HepG2 (cell line): ENCODE data around the gene HKDC1. TPM values are rescaled to one million over a fixed set of nuclear protein-coding genes. Genes with fewer than 3 reads are reported as not detected.

Experiments used
- ATAC-seq: fragments of 200-7000 bp; cut with Tn5 transposase; 3 replicates; pipeline ENCODE4 v1.9.1; 2020; ENCODE audit warnings: mild to moderate bottlenecking, moderate library complexity
- BruUV-seq: library from RNA; stranded (reverse); fragments of 400-500 nt; replicated peaks from 2 replicates; lab custom pipeline; 2021; lab: Mats Ljungman, UMichigan
- CTCF ChIA-PET: fragments of 300-600 bp; formaldehyde crosslinking; extraction: SDS; loops from one replicate; lab custom pipeline; 2021; ENCODE audit warnings: low total read pairs, inconsistent platforms, low intra/inter-chr PET ratio; lab: Yijun Ruan, JAX
- POLR2A ChIA-PET: fragments of 350-600 bp; sonication (Branson Sonifier 250); formaldehyde crosslinking; loops from one replicate; lab custom pipeline; 2020; ENCODE audit warnings: antibody characterized with exemption, inconsistent platforms; lab: Yijun Ruan, JAX
- DNase-seq: peaks from one replicate; pipeline ENCODE4 v3.0.0-alpha.2; 2015; ENCODE audit warnings: low spot score
- FAIRE-seq: peaks from 3 replicates; lab custom pipeline; 2011; peaks lifted over from hg19 to GRCh38; lab: Jason Lieb, UNC
- H2AFZ ChIP-seq: one replicate; pipeline ENCODE4 v1.6.1; 2011; ENCODE audit warnings: low read length, inconsistent platforms
- H3K27ac ChIP-seq: fragments of 300-600 bp; 3 replicates; pipeline ENCODE4 v1.8.0; 2011; ENCODE audit warnings: mixed run types, mild to moderate bottlenecking, mixed read lengths, low read length, inconsistent platforms; ENCODE audit not compliant: insufficient read depth; ENCODE audit errors: extremely low read length
- H3K27me3 ChIP-seq, 2 experiments: fragments of 200-600 bp in 1 of 2; 2 replicates in 1 of 2; 3 replicates in 1 of 2; pipeline versions ENCODE4 v1.6.0 to v1.8.0; 2011; ENCODE audit warnings: low read length in 2 of 2, mild to moderate bottlenecking in 2 of 2, moderate library complexity in 2 of 2, inconsistent platforms in 1 of 2; ENCODE audit not compliant: insufficient read depth in 2 of 2, control insufficient read depth in 1 of 2
- H3K36me3 ChIP-seq, 2 experiments: fragments of 200-600 bp in 1 of 2; replicated peaks in 1 of 2; 2 replicates in 1 of 2; 3 replicates in 1 of 2; pipeline versions ENCODE4 v1.5.1 to v1.8.0; 2011; ENCODE audit warnings: low read length in 2 of 2, inconsistent platforms in 1 of 2; ENCODE audit not compliant: insufficient read depth in 2 of 2, control insufficient read depth in 1 of 2
- H3K4me1 ChIP-seq: 2 replicates; pipeline ENCODE4 v1.5.1; 2012; ENCODE audit warnings: low read length, inconsistent platforms; ENCODE audit not compliant: insufficient read depth
- H3K4me2 ChIP-seq: 2 replicates; pipeline ENCODE4 v1.6.0; 2011; ENCODE audit warnings: low read depth, low read length, inconsistent platforms
- H3K4me3 ChIP-seq, 3 experiments: fragments of 200-600 bp in 1 of 3; sonication (generic), shearing (Covaris generic) in 1 of 3; replicated peaks in 1 of 3; 2 replicates each; pipeline ENCODE4 v1.5.1; 2011 to 2016; ENCODE audit warnings: low read length in 3 of 3, inconsistent platforms in 2 of 3, low read depth in 2 of 3, mild to moderate bottlenecking in 2 of 3, control low read depth in 1 of 3, mixed read lengths in 1 of 3; ENCODE audit not compliant: insufficient read depth in 1 of 3
- H3K79me2 ChIP-seq: one replicate; pipeline ENCODE4 v1.6.1; 2011; ENCODE audit warnings: low read length, inconsistent platforms; ENCODE audit not compliant: insufficient read depth
- H3K9ac ChIP-seq: 2 replicates; pipeline ENCODE4 v1.6.0; 2011; ENCODE audit warnings: mild to moderate bottlenecking, low read depth, low read length, inconsistent platforms; ENCODE audit not compliant: insufficient read depth
- H3K9me3 ChIP-seq: 2 replicates; pipeline ENCODE4 v1.5.1; 2012; ENCODE audit warnings: mild to moderate bottlenecking, low read length
- H4K20me1 ChIP-seq: 2 replicates; pipeline ENCODE4 v1.6.0; 2011; ENCODE audit warnings: inconsistent platforms, mild to moderate bottlenecking, low read length, moderate library complexity; ENCODE audit not compliant: insufficient read depth
- MIER2 ChIP-seq: IDR thresholded peaks from 2 replicates; pipeline ENCODE4 v1.6.1; 2016; ENCODE audit warnings: missing biosample characterization, missing genetic modification reagents
- PAF1 ChIP-seq: IDR thresholded peaks from 2 replicates; pipeline ENCODE4 v1.6.1; 2016; ENCODE audit warnings: missing genetic modification reagents, missing compliant biosample characterization
- POLR2A ChIP-seq, 2 experiments: IDR thresholded peaks; 2 replicates each; pipeline ENCODE4 v1.6.1; 2011; ENCODE audit warnings: low read depth in 2 of 2, low read length in 2 of 2, mild to moderate bottlenecking in 1 of 2, moderate library complexity in 1 of 2; ENCODE audit not compliant: insufficient read depth in 1 of 2
- TEAD3 ChIP-seq: optimal IDR thresholded peaks from 2 replicates; pipeline ENCODE3; 2016; ENCODE audit warnings: borderline replicate concordance
- ZFYVE20 ChIP-seq: sonication (generic); formaldehyde crosslinking; IDR thresholded peaks from 2 replicates; pipeline ENCODE4 v1.8.0; 2023; ENCODE audit warnings: low read depth, mild to moderate bottlenecking, moderate library complexity, missing genetic modification reagents, borderline replicate concordance
- ZNF205 ChIP-seq: IDR thresholded peaks from 2 replicates; pipeline ENCODE4 v1.6.1; 2018; ENCODE audit warnings: missing biosample characterization, missing genetic modification reagents
- ZNF446 ChIP-seq: sonication (generic); formaldehyde crosslinking; IDR thresholded peaks from 2 replicates; pipeline ENCODE4 v1.5.0; 2020; ENCODE audit warnings: mild to moderate bottlenecking, missing genetic modification reagents
- ZNF501 ChIP-seq: sonication (generic); formaldehyde crosslinking; IDR thresholded peaks from 2 replicates; pipeline ENCODE4 v1.5.1; 2020; ENCODE audit warnings: mild to moderate bottlenecking, moderate library complexity, missing genetic modification reagents
- ZNF510 ChIP-seq: sonication (generic); formaldehyde crosslinking; IDR thresholded peaks from 2 replicates; pipeline ENCODE4 v1.4.0; 2020; ENCODE audit warnings: low read depth, mild to moderate bottlenecking, missing genetic modification reagents
- ZNF652 ChIP-seq: IDR thresholded peaks from 2 replicates; pipeline ENCODE4 v1.6.1; 2016; ENCODE audit warnings: low read depth, borderline replicate concordance
- ZNF713 ChIP-seq: sonication (generic); formaldehyde crosslinking; IDR thresholded peaks from 2 replicates; pipeline ENCODE4 v1.4.0; 2020; ENCODE audit warnings: mild to moderate bottlenecking, missing genetic modification reagents
- ZNF878 ChIP-seq: sonication (generic); formaldehyde crosslinking; IDR thresholded peaks from 2 replicates; pipeline ENCODE4 v1.8.1; 2023; ENCODE audit warnings: mild to moderate bottlenecking, missing genetic modification reagents, moderate library complexity
- WGBS: methylation state at CpG from one replicate; pipeline ENCODE4 v1.1.6; 2017; ENCODE audit warnings: low lambda C conversion rate; 5-methylcytosine and 5-hydroxymethylcytosine counted together
- in situ Hi-C: cut with HindIII; loops from 2 replicates; pipeline ENCODE4 v1.10.0; 2017; ENCODE audit warnings: low pct_unique_long_range_greater_than_20kb; ENCODE audit not compliant: extremely low pct_ligation_motif_present
- intact Hi-C: fragments of 100-400 bp; cut with micrococcal nuclease; formaldehyde crosslinking; loops from one replicate; pipeline ENCODE4 v1.10.0; 2022; ENCODE audit not compliant: unreplicated experiment
- polyA plus RNA-seq, 8 experiments: library from polyadenylated mRNA; depleted of rRNA in 3 of 8; stranded (reverse) in 7 of 8; unstranded in 1 of 8; fragments of >200 nt; fragmentation: Illumina TruSeq in 4 of 8; extraction: Trizol in 4 of 8; gene quantifications; 2 replicates each; pipeline versions ENCODE4 v1.2.1 to v1.2.3, GENCODE V29; 2011 to 2016; ENCODE audit warnings: low read depth in 4 of 8, missing spikeins in 1 of 8, mixed read lengths in 1 of 8; ENCODE audit not compliant: insufficient read depth in 1 of 8
- total RNA-seq, 5 experiments: library from RNA; depleted of rRNA; stranded (reverse); fragments of >200 nt; fragmentation: Illumina TruSeq; extraction: Trizol; gene quantifications; 2 replicates each; pipeline ENCODE4 v1.2.3, GENCODE V29; 2016; ENCODE audit warnings: low read depth in 1 of 5
- TF ChIP-seq, protein P1 (sequence below): sonication (generic); formaldehyde crosslinking; IDR thresholded peaks from 2 replicates; pipeline ENCODE4 v1.5.1; 2020; ENCODE audit warnings: mild to moderate bottlenecking, missing genetic modification reagents, moderate library complexity
- TF ChIP-seq, protein P2 (sequence below): sonication (generic); formaldehyde crosslinking; IDR thresholded peaks from 2 replicates; pipeline ENCODE4 v1.4.0; 2020; ENCODE audit warnings: missing genetic modification reagents, borderline replicate concordance
- TF ChIP-seq, protein P3 (sequence below): sonication (generic); formaldehyde crosslinking; IDR thresholded peaks from 2 replicates; pipeline ENCODE4 v1.5.1; 2020; ENCODE audit warnings: mild to moderate bottlenecking, moderate library complexity, missing genetic modification reagents
- TF ChIP-seq, protein P4 (sequence below): sonication (generic); formaldehyde crosslinking; IDR thresholded peaks from 2 replicates; pipeline ENCODE4 v1.9.0; 2021; ENCODE audit warnings: missing genetic modification reagents, mild to moderate bottlenecking, borderline replicate concordance

The HKDC1 gene
- total and polyA plus RNA-seq, 2 of the 13 experiments (the other 11 are each of a cell fraction or from before 2014, with no cell fraction given): 8.1 to 12.4 TPM

DNA sequence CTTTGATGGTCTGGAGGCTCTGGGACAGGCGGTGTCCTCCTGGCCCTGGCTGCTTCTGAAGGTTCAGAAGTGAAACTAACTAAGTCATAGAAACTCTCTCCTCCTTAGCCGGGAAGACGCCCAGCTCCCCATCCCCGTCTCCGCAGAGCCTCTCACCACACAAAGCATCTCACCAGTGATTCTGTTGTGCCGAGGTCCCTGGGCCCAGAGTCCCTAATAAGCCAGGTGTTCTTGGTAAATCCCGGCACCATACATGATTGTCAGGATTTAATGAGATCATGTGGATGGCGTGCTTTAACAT is 9.4 kb downstream of the HKDC1 start:
- Histone ChIP-seq H3K4me2 (peak overlapping the region; percentile 50), H3K4me1 (peaks cover 37% of the 10 kb centered on the region), H3K9ac (no peak overlapping the region), H3K27me3 (no peaks in the 10 kb centered on the region), H2AFZ (no peak overlapping the region), H3K79me2 (no peaks in the 10 kb centered on the region), H3K9me3 (no peaks in the 10 kb centered on the region), H3K36me3 (no peaks in the 10 kb centered on the region; a peak in 3 of 5 replicates), H3K4me3 (peak overlapping the region in 1 of 3 experiments; percentile 28; a peak in 1 of 6 replicates), H4K20me1 (no peaks in the 10 kb centered on the region), H3K27ac (peak overlapping the region; percentile 62)
- FAIRE-seq (no peak), ATAC-seq (no peak), DNase-seq (no peak)
- 86% methylated on average over 8 of the region's 8 CpGs for WGBS
- in situ Hi-C loops (no loop called here), intact Hi-C loops (no loop called here)
- BruUV-seq: no TSS peak
- ChIA-PET POLR2A (interaction anchor here (1.0 to 1.5 kb wide), 2 partner anchors 9 to 50 kb away, joined by 3 to 12 read pairs; partner anchors contain the start of genes HKDC1 and SUPV3L1), CTCF (no interaction called here)
- TF ChIP-seq ZNF501 (CRISPR knock-in tag) (0 out of 2 replicates have a peak, but pooled peaks have one; percentile 11), ZNF652 (CRISPR knock-in tag) (no peak), ZNF878 (CRISPR knock-in tag) (no peak), ZNF205 (CRISPR knock-in tag) (no peak), POLR2A (IDR thresholded peaks at IDR 0.05; ENCODE audit: insufficient read depth in 1 of 2, low read depth in 2 of 2, low read length in 2 of 2) (0 out of 4 replicates have a peak, but pooled peaks of 1 of the 2 experiments have one; percentile 26), ZFYVE20 (CRISPR knock-in tag) (no peak), MIER2 (CRISPR knock-in tag) (no peak), PAF1 (no peak), TEAD3 (CRISPR knock-in tag) (no peak), ZNF713 (CRISPR knock-in tag) (no peak), ZNF446 (CRISPR knock-in tag) (no peak), ZNF510 (CRISPR knock-in tag) (no peak)
- TF ChIP-seq, protein P1, sequence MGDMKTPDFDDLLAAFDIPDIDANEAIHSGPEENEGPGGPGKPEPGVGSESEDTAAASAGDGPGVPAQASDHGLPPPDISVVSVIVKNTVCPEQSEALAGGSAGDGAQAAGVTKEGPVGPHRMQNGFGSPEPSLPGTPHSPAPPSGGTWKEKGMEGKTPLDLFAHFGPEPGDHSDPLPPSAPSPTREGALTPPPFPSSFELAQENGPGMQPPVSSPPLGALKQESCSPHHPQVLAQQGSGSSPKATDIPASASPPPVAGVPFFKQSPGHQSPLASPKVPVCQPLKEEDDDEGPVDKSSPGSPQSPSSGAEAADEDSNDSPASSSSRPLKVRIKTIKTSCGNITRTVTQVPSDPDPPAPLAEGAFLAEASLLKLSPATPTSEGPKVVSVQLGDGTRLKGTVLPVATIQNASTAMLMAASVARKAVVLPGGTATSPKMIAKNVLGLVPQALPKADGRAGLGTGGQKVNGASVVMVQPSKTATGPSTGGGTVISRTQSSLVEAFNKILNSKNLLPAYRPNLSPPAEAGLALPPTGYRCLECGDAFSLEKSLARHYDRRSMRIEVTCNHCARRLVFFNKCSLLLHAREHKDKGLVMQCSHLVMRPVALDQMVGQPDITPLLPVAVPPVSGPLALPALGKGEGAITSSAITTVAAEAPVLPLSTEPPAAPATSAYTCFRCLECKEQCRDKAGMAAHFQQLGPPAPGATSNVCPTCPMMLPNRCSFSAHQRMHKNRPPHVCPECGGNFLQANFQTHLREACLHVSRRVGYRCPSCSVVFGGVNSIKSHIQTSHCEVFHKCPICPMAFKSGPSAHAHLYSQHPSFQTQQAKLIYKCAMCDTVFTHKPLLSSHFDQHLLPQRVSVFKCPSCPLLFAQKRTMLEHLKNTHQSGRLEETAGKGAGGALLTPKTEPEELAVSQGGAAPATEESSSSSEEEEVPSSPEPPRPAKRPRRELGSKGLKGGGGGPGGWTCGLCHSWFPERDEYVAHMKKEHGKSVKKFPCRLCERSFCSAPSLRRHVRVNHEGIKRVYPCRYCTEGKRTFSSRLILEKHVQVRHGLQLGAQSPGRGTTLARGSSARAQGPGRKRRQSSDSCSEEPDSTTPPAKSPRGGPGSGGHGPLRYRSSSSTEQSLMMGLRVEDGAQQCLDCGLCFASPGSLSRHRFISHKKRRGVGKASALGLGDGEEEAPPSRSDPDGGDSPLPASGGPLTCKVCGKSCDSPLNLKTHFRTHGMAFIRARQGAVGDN (CRISPR knock-in tag): peak; percentile 40; the same call in 1 of the 2 replicates
- TF ChIP-seq, protein P2, sequence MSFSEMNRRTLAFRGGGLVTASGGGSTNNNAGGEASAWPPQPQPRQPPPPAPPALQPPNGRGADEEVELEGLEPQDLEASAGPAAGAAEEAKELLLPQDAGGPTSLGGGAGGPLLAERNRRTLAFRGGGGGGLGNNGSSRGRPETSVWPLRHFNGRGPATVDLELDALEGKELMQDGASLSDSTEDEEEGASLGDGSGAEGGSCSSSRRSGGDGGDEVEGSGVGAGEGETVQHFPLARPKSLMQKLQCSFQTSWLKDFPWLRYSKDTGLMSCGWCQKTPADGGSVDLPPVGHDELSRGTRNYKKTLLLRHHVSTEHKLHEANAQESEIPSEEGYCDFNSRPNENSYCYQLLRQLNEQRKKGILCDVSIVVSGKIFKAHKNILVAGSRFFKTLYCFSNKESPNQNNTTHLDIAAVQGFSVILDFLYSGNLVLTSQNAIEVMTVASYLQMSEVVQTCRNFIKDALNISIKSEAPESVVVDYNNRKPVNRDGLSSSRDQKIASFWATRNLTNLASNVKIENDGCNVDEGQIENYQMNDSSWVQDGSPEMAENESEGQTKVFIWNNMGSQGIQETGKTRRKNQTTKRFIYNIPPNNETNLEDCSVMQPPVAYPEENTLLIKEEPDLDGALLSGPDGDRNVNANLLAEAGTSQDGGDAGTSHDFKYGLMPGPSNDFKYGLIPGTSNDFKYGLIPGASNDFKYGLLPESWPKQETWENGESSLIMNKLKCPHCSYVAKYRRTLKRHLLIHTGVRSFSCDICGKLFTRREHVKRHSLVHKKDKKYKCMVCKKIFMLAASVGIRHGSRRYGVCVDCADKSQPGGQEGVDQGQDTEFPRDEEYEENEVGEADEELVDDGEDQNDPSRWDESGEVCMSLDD (CRISPR knock-in tag): no peak
- TF ChIP-seq, protein P3, sequence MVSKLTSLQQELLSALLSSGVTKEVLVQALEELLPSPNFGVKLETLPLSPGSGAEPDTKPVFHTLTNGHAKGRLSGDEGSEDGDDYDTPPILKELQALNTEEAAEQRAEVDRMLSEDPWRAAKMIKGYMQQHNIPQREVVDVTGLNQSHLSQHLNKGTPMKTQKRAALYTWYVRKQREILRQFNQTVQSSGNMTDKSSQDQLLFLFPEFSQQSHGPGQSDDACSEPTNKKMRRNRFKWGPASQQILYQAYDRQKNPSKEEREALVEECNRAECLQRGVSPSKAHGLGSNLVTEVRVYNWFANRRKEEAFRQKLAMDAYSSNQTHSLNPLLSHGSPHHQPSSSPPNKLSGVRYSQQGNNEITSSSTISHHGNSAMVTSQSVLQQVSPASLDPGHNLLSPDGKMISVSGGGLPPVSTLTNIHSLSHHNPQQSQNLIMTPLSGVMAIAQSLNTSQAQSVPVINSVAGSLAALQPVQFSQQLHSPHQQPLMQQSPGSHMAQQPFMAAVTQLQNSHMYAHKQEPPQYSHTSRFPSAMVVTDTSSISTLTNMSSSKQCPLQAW: 0 out of 2 replicates have a peak, but pooled peaks have one; percentile 0
- TF ChIP-seq, protein P4, sequence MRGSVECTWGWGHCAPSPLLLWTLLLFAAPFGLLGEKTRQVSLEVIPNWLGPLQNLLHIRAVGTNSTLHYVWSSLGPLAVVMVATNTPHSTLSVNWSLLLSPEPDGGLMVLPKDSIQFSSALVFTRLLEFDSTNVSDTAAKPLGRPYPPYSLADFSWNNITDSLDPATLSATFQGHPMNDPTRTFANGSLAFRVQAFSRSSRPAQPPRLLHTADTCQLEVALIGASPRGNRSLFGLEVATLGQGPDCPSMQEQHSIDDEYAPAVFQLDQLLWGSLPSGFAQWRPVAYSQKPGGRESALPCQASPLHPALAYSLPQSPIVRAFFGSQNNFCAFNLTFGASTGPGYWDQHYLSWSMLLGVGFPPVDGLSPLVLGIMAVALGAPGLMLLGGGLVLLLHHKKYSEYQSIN (CRISPR knock-in tag): no peak
